DMS153 (cell line): Measurements from ENCODE around the gene PRUNE2.
A peak's percentile ranks its signal among the peaks of the same experiment; 100 is the strongest.
"Not testable (repeated sequence)": the region's sequence is repeated elsewhere in the genome, so short reads cannot be mapped to it uniquely, and the experiment has no call there.

Experiments
- DNase-seq: peaks from one replicate; lab custom pipeline; 2025; lab: John Stamatoyannopoulos, UW

PRUNE2 gene

GRCh38 chr9:76691517-76692313 lies 214.2 kb downstream of the PRUNE2 start:
- peak; percentile 48 for DNase-seq

DNA sequence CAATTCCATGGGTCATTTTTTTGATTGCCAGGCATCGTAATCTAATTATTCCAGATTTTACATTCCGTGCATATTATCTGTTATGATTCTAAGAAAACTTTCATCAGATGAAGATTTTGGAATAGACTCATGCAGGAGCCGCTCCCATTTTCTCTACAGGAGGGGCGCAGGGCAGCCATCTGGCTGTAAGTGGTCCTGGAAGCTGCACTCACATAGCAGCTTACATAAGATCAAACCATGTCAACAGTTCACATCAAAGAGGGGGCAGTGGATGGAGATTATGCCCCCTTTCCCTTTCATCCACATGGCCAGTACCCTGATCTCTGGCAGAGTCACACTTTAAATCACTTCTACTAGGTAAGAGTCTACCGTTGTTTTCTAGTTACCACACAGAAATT lies 214.9 kb downstream of the PRUNE2 start:
- DNase-seq: no peak

DNA sequence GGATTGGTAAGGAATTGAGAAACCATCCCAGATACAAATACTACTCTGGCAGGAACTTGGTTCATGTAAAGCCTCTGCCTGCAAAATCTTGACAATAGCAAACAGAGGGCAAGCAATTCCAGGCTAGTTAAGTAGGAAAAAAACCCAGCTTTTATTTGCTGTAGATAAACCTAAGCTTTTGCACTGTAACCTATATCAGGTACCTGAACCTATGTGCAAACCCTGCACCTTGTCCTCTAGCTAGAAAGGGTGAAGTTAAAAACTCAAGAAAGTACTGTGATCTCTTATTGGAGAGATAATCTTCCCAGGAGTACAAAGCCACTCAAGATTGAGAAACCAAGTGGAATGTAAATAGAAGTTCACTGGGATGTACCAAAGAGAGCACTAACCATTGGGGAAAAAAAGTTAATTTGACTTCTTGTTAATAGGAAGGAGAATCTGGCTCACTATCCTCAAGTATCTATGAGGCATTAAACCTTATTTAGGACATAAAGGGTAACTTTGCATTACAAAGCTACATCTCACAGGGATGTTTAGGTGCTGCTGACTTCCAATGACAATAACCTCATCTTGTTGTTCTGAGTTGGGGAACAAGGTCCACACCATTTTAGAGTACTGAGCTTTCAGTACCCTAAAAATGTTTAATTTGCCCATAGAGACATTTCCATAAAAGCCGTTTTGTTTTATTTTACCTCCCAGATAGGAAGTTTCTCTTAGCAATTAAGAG lies 215.5 kb downstream of the PRUNE2 start:
- no peak for DNase-seq

DNA sequence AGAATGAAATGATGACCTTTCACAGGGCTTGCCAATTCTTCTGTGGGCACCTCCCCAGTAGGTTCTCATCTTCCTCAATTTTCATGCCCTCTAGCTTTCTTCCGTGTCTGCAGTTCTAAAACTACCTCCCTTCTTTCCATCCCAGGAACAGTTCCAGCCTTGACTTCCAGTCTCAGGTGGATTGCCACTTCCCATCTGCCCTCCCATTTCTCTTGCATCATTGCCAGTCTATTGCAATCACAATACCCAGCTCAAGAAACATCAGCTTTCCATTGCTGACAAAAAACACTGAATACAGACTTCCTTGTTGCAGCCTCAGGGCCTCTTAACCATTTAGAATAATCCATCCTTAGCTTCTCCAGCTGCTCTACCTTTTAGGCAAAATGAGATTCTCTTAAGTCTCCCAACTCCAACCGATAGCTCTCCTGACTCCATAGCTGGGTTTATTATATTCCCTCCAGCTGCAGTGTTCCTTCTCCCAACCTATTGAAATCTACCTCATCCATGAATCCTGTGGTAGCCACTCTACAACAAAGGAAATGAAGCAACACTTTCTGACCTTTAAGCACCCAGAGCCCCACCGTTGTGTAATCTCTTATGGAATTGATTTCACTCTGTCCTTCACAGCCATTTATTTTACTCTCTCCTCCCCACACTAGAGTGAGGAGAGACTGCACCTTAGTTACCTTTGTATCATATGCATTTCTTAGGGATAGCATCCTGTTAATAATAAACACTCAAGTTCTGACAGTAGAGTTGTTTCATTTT lies 217.3 kb downstream of the PRUNE2 start:
- peak; percentile 16 for DNase-seq

DNA sequence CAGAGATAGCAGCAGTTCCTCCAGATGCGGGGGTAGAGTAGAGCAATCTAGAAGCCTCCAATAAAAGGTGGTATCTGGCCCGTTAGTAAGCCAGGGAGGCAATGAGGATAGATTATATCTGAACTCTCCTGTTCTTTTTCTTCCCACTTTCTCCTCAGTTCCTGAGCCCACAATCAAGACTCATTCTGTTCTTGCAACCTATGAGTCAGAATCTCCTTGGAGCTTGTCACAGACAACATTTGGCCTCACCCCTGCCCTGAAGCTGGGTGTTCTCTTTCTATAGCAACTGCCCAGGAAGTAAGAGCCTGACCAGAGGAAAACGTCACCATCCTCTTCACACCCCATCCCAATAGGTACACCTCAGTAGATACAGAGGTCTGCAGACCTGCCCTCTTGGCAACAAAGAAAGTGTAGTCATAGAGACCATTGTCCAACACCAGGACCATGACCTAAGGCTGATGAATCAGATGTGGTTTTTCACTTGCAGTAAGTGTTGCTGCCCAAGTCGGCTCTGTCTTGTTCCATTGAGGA lies 218.0 kb downstream of the PRUNE2 start:
- DNase-seq: no peak

- no peak for DNase-seq
Observed at GRCh38 chr9:76686756-76687155, 219.2 kb downstream of the PRUNE2 start.

DNA sequence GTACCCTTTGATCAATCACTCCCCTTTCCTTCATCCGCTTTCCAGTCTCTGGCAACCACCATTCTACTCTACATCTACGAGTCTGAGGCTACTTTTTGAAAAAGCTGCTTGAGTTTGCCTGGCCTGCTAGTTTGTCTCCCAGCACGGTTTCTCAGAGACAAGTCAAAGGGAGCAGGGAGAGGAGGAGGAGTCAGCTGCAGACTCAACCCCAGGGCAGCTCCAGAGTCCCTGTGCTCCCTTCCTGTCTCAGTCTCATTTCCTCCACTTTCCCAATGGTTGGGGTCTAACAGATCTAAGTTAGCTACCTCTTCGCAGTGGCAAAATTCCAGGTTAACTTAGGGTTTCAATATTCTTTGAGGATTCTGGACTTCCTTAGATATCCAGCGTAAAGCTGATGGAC lies 221.7 kb downstream of the PRUNE2 start:
- no peak for DNase-seq

- no peak for DNase-seq
Observed at GRCh38 chr9:76681556-76681955, 224.4 kb downstream of the PRUNE2 start.

GRCh38 chr9:76680716-76681425 lies 225.0 kb downstream of the PRUNE2 start:
- no peak for DNase-seq

- peak; percentile 51 for DNase-seq
Observed at GRCh38 chr9:76677481-76678055, 228.3 kb downstream of the PRUNE2 start.

DNA sequence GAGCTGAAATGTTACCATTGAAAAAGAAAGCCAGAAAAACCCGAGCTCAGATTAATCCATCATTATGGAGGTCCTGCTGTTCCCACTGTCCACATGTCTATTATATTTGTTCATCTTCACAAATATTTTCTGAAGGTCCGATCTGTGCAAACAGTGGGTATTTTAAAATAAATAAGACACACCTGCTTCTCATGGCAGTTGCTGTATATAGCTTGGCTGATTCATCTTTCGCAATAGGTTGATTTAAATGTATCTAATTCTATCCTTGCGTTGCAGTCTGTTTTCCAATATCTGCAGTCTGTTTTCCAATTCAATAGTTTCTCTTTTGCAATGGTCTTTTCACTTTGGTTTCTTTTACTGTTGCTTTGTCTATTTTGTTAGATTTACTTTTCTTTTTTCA lies 229.1 kb downstream of the PRUNE2 start:
- peak; percentile 54 for DNase-seq

GRCh38 chr9:76667521-76667957 lies 238.4 kb downstream of the PRUNE2 start:
- DNase-seq: no peak

- not testable (repeated sequence) for DNase-seq
Observed at GRCh38 chr9:76665966-76666365, 239.9 kb downstream of the PRUNE2 start.

- DNase-seq: no peak
Observed at GRCh38 chr9:76665458-76665857, 240.5 kb downstream of the PRUNE2 start.

DNA sequence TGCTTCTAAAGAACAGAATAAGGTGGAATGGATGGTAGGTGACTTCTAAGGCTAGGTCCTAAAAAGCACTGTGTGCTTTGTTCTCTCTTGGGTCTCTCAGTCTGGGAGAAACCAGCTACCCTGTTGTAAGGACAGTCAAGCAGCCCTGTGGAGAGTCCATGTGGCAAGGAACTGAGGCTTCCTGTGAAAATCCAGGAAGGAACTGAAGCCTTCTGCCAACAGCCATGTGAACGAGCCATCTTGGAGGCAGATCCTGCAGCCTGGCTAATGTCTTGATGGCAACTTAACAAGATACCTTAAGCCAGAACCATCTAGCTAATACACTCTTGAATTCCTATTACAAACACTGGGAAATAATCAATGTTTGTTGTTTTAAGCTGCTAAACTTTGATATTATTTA lies 241.8 kb downstream of the PRUNE2 start:
- DNase-seq: no peak

DNA sequence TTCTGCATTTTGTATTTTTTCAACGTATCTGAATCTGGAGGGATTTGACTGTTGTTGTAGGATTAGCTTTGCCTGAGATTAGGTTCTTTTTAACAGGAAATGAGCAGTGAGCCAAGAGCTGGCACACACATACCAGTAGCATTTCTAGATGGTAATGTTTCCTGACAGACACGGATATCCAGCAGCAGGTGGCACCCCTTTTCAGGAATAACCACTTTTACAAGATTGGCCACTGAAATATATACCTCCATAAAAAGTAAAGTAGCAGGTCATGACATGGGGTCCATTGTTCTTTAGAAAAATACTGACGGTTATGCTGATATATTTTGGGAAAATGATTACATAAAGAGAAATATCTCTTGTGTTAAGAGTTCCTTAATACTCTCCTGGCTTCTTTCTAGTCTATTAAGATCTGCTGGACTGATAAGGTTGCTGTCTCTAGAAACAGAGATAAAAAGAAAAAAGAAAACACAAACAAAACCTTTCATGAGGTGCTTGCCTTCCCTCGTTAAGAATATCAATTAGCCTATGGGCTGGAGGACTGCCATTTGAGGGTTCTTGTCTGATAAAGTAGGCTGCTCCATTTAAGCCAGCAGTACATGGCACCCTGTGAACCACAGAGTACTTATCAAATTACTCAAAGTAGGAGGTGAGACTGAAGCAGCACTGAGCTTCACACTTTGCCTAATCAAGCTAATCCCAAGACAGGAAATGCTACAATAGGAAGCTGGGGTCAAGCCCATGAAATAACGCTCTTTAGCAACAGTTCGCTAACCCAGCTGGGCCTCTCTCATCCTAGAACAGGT lies 243.2 kb downstream of the PRUNE2 start:
- DNase-seq: peak; percentile 28

- DNase-seq: peak; percentile 29
Observed at GRCh38 chr9:76658510-76659231, 247.2 kb downstream of the PRUNE2 start.

GRCh38 chr9:76657265-76657664 lies 248.6 kb downstream of the PRUNE2 start:
- DNase-seq: no peak

DNA sequence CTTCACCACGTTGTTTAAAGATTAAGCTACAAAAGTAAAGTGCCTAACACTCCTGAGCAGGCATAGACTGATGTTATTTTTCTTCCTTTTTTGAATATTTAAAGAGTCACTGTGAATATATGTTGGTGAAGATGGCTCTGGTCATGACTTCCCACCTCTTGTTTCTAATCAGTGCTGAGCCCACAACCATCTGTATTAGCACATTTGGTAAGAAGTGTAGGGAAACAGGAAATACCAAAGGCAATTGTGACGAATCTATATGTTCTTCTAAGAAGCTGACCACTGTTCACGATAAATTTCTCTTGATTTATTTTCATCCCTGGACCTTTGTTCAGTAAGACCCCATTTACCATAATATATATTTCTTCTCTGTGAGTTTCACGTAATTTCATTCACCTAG lies 249.9 kb downstream of the PRUNE2 start:
- DNase-seq: no peak

GRCh38 chr9:76655121-76655541 lies 250.8 kb downstream of the PRUNE2 start:
- no peak for DNase-seq
